DMS153 treated with DMSO at 0.1 percent for 48 hours (cell line): ENCODE data around the gene SLC6A2.
"Not testable (repeated sequence)": the region's sequence is repeated elsewhere in the genome, so short reads cannot be mapped to it uniquely, and the experiment has no call there.

Source experiments
- DNase-seq: peaks from one replicate; lab custom pipeline; 2025; ENCODE audit not compliant: unreplicated experiment; lab: John Stamatoyannopoulos, UW

The SLC6A2 gene

GRCh38 chr16:55655897-55656681, at the start of gene SLC6A2:
SLC6A2 (plus strand) TSS chr16:55655988; CDS start chr16:55656695, 707 bp downstream.
- no peak for DNase-seq

GRCh38 chr16:55613613-55614335, 42.0 kb upstream of the SLC6A2 start:
- no peak for DNase-seq

GRCh38 chr16:55615071-55615470, 40.7 kb upstream of the SLC6A2 start:
- DNase-seq: no peak

- not testable (repeated sequence) for DNase-seq
These were observed 40.1 kb upstream of the SLC6A2 start for GRCh38 chr16:55615670-55616069.

GRCh38 chr16:55621771-55622170, 34.0 kb upstream of the SLC6A2 start:
- no peak for DNase-seq

- no peak for DNase-seq
These were observed 33.5 kb upstream of the SLC6A2 start for GRCh38 chr16:55622272-55622671.

- no peak for DNase-seq
These were observed 32.7 kb upstream of the SLC6A2 start for GRCh38 chr16:55622930-55623561.

GRCh38 chr16:55623640-55624039, 32.1 kb upstream of the SLC6A2 start:
- DNase-seq: no peak

GRCh38 chr16:55624696-55625095, 31.1 kb upstream of the SLC6A2 start:
- DNase-seq: no peak

GRCh38 chr16:55625843-55626242, 29.9 kb upstream of the SLC6A2 start:
- no peak for DNase-seq

- no peak for DNase-seq
These were observed 27.4 kb upstream of the SLC6A2 start for GRCh38 chr16:55628306-55628968.

GRCh38 chr16:55630774-55631173, 25.0 kb upstream of the SLC6A2 start:
- no peak for DNase-seq

GRCh38 chr16:55632259-55632658, 23.5 kb upstream of the SLC6A2 start:
- no peak for DNase-seq

GRCh38 chr16:55634193-55634592, 21.6 kb upstream of the SLC6A2 start:
- DNase-seq: no peak

GRCh38 chr16:55638256-55638655, 17.5 kb upstream of the SLC6A2 start:
- DNase-seq: no peak

GRCh38 chr16:55640701-55641327, 15.0 kb upstream of the SLC6A2 start:
- DNase-seq: no peak

GRCh38 chr16:55641430-55642056, 14.2 kb upstream of the SLC6A2 start:
- DNase-seq: no peak

GRCh38 chr16:55642611-55643010, 13.2 kb upstream of the SLC6A2 start:
- no peak for DNase-seq

- no peak for DNase-seq
These were observed 12.4 kb upstream of the SLC6A2 start for GRCh38 chr16:55643161-55643970.

- no peak for DNase-seq
These were observed 9.8 kb upstream of the SLC6A2 start for GRCh38 chr16:55645986-55646385.
